ENCODE results near the gene H19. TPM values are rescaled to one million over a fixed set of nuclear protein-coding genes. Genes with fewer than 3 reads are reported as not detected.

H19 gene
- total RNA-seq, 2 donors from 2014 or later: 0.55 to 3.8 TPM

GRCh38 chr11:1989953-1990352 lies 7.7 kb downstream of the H19 start:
- no peak overlapping the region for H3K4me3 Mint-ChIP-seq
- no peak overlapping the region for H3K4me3 ChIP-seq (ENCODE audit: low read length)
- H3K27ac Mint-ChIP-seq: no peak overlapping the region
- no peaks in the 10 kb centered on the region for H3K36me3 ChIP-seq (ENCODE audit: control insufficient read depth, insufficient read depth, low read length)
- no peaks in the 10 kb centered on the region for H3K4me1 Mint-ChIP-seq
- H3K27me3 Mint-ChIP-seq (ENCODE audit: insufficient read depth): no peaks in the 10 kb centered on the region
- no peaks in the 10 kb centered on the region for H3K27me3 ChIP-seq (ENCODE audit: control insufficient read depth, insufficient read depth, low read length, poor library complexity, severe bottlenecking)
- H3K9me3 ChIP-seq (ENCODE audit: control insufficient read depth, low read length): no peaks in the 10 kb centered on the region
- no peak for DNase-seq
- TF ChIP-seq CTCF (conservative IDR thresholded peaks at IDR 0.05): no peak
- H3K9me3 Mint-ChIP-seq: no peaks in the 10 kb centered on the region
- no peaks in the 10 kb centered on the region for H3K36me3 Mint-ChIP-seq (ENCODE audit: low read depth)
- no peaks in the 10 kb centered on the region for H3K4me1 ChIP-seq (ENCODE audit: control insufficient read depth, insufficient read depth, low read length)
- WGBS, 2 experiments (ENCODE audit: insufficient coverage in 1 of 2, insufficient read length in 1 of 2): no CpG with 5 or more reads among the region's 15 CpGs
- no peak overlapping the region for H3K9ac ChIP-seq (ENCODE audit: extremely low read depth, low read length, poor library complexity, severe bottlenecking)
- H3K27ac ChIP-seq (ENCODE audit: low read depth, low read length): no peak overlapping the region

- Mint-ChIP-seq H3K27ac (no peak overlapping the region), H3K4me1 (no peaks in the 10 kb centered on the region), H3K9me3 (no peaks in the 10 kb centered on the region), H3K27me3 (ENCODE audit: insufficient read depth) (no peaks in the 10 kb centered on the region), H3K4me3 (no peak overlapping the region), H3K36me3 (ENCODE audit: low read depth) (no peaks in the 10 kb centered on the region)
- no peaks in the 10 kb centered on the region for H3K27me3 ChIP-seq (ENCODE audit: control insufficient read depth, insufficient read depth, low read length, poor library complexity, severe bottlenecking)
- H3K36me3 ChIP-seq (ENCODE audit: control insufficient read depth, insufficient read depth, low read length): no peaks in the 10 kb centered on the region
- no peak overlapping the region for H3K9ac ChIP-seq (ENCODE audit: extremely low read depth, low read length, poor library complexity, severe bottlenecking)
- no peaks in the 10 kb centered on the region for H3K4me1 ChIP-seq (ENCODE audit: control insufficient read depth, insufficient read depth, low read length)
- no peak overlapping the region for H3K27ac ChIP-seq (ENCODE audit: low read depth, low read length)
- peak; percentile 10 for DNase-seq
- WGBS, 2 experiments (ENCODE audit: insufficient coverage in 1 of 2, insufficient read length in 1 of 2): 71% methylated on average over 6 of the region's 24 CpGs; no CpG with 5 or more reads in 1 of the 2 experiments
- no peak for TF ChIP-seq CTCF (conservative IDR thresholded peaks at IDR 0.05)
- no peaks in the 10 kb centered on the region for H3K9me3 ChIP-seq (ENCODE audit: control insufficient read depth, low read length)
- no peak overlapping the region for H3K4me3 ChIP-seq (ENCODE audit: low read length)
These were observed 8.8 kb downstream of the H19 start for GRCh38 chr11:1988667-1989317.

- Histone ChIP-seq H3K27me3 (ENCODE audit: control insufficient read depth, insufficient read depth, low read length, poor library complexity, severe bottlenecking) (no peaks in the 10 kb centered on the region), H3K9me3 (ENCODE audit: control insufficient read depth, low read length) (no peaks in the 10 kb centered on the region), H3K36me3 (ENCODE audit: control insufficient read depth, insufficient read depth, low read length) (no peaks in the 10 kb centered on the region), H3K4me3 (ENCODE audit: low read length) (no peak overlapping the region), H3K27ac (ENCODE audit: low read depth, low read length) (no peak overlapping the region), H3K9ac (ENCODE audit: extremely low read depth, low read length, poor library complexity, severe bottlenecking) (no peak overlapping the region), H3K4me1 (ENCODE audit: control insufficient read depth, insufficient read depth, low read length) (no peaks in the 10 kb centered on the region)
- DNase-seq: no peak
- TF ChIP-seq CTCF (conservative IDR thresholded peaks at IDR 0.05): no peak
- Mint-ChIP-seq H3K4me1 (no peaks in the 10 kb centered on the region), H3K27ac (no peak overlapping the region), H3K9me3 (no peaks in the 10 kb centered on the region), H3K4me3 (no peak overlapping the region), H3K27me3 (ENCODE audit: insufficient read depth) (no peaks in the 10 kb centered on the region), H3K36me3 (ENCODE audit: low read depth) (no peaks in the 10 kb centered on the region)
- WGBS, 2 experiments (ENCODE audit: insufficient coverage in 1 of 2, insufficient read length in 1 of 2): no CpG with 5 or more reads among the region's 11 CpGs
These were observed 9.5 kb downstream of the H19 start for GRCh38 chr11:1988174-1988573.
